Measurements from ENCODE around the gene KRT26.

GRCh38 chr17:40799859-40800258 lies 27.9 kb upstream of the KRT26 start, which contains the start of gene KRT28:
- TF ChIP-seq CTCF (IDR thresholded peaks at IDR 0.05), result no peak
- TF ChIP-seq POLR2A (IDR thresholded peaks at IDR 0.05; ENCODE audit: low read depth), result no peak
- no peak for TF ChIP-seq POLR2AphosphoS5 (IDR thresholded peaks at IDR 0.05)
